GM20431 (cell line): Measurements from ENCODE around the gene ZSCAN25.
"Not testable (repeated sequence)": the region's sequence is repeated elsewhere in the genome, so short reads cannot be mapped to it uniquely, and the experiment has no call there.

ENCODE experiments used
- in situ Hi-C: fragments of 300-500 bp; cut with MseI, MboI; formaldehyde crosslinking; loops from one replicate; pipeline ENCODE4 v1.15.0; 2020; ENCODE audit warnings: low sequenced_read_pairs; ENCODE audit not compliant: unreplicated experiment

Gene ZSCAN25

GRCh38 chr7:99616359-99617191 is at the start of gene ZSCAN25:
Gene ZSCAN25 (plus strand): TSS chr7:99616946. CDS start chr7:99619607, 2,661 bp downstream.
- in situ Hi-C loops = no loop called here

GRCh38 chr7:99568770-99569169 is 48.0 kb upstream of the ZSCAN25 start:
- in situ Hi-C loops = not testable (repeated sequence)

- in situ Hi-C loops = no loop called here
These were observed 45.0 kb upstream of the ZSCAN25 start for GRCh38 chr7:99571768-99572167.

GRCh38 chr7:99573257-99573656 is 43.5 kb upstream of the ZSCAN25 start:
- in situ Hi-C loops = no loop called here

- in situ Hi-C loops = no loop called here
These were observed 40.5 kb upstream of the ZSCAN25 start for GRCh38 chr7:99576251-99576650.

- in situ Hi-C loops = no loop called here
These were observed 37.3 kb upstream of the ZSCAN25 start for GRCh38 chr7:99579281-99579955.

GRCh38 chr7:99579956-99580777 is 36.6 kb upstream of the ZSCAN25 start:
- in situ Hi-C loops = no loop called here

GRCh38 chr7:99580778-99581332 is 35.9 kb upstream of the ZSCAN25 start:
- in situ Hi-C loops = not testable (repeated sequence)

GRCh38 chr7:99588868-99589267 is 27.9 kb upstream of the ZSCAN25 start:
- in situ Hi-C loops = no loop called here

- in situ Hi-C loops = no loop called here
These were observed 21.6 kb upstream of the ZSCAN25 start for GRCh38 chr7:99594948-99595745.

GRCh38 chr7:99596408-99596955 is 20.3 kb upstream of the ZSCAN25 start:
- in situ Hi-C loops = no loop called here

GRCh38 chr7:99597762-99598501 is 18.8 kb upstream of the ZSCAN25 start, which contains the start of gene TMEM225B:
Gene TMEM225B (plus strand): TSS chr7:99598267. CDS start chr7:99604389, 6,122 bp downstream.
- in situ Hi-C loops = no loop called here

- in situ Hi-C loops = no loop called here
These were observed 16.9 kb upstream of the ZSCAN25 start for GRCh38 chr7:99599836-99600235.

- in situ Hi-C loops = no loop called here
These were observed 15.0 kb upstream of the ZSCAN25 start for GRCh38 chr7:99601656-99602310.

- in situ Hi-C loops = no loop called here
These were observed 11.2 kb upstream of the ZSCAN25 start for GRCh38 chr7:99605527-99605926.

- in situ Hi-C loops = no loop called here
These were observed 10.2 kb upstream of the ZSCAN25 start for GRCh38 chr7:99606531-99606930.

GRCh38 chr7:99607548-99607947 is 9.2 kb upstream of the ZSCAN25 start:
- in situ Hi-C loops = no loop called here

- in situ Hi-C loops = no loop called here
These were observed 2.3 kb upstream of the ZSCAN25 start for GRCh38 chr7:99614495-99614894.
